Activated CD4-positive, CD25-positive, alpha-beta regulatory T cell (primary cell): ENCODE data around the gene TRAF3IP1.
"Not testable (repeated sequence)": the region's sequence is repeated elsewhere in the genome, so short reads cannot be mapped to it uniquely, and the experiment has no call there.

Experiments
- DNase-seq, 4 experiments: peaks; one replicate each; lab custom pipeline; 2025; lab: John Stamatoyannopoulos, UW

The TRAF3IP1 gene

DNA sequence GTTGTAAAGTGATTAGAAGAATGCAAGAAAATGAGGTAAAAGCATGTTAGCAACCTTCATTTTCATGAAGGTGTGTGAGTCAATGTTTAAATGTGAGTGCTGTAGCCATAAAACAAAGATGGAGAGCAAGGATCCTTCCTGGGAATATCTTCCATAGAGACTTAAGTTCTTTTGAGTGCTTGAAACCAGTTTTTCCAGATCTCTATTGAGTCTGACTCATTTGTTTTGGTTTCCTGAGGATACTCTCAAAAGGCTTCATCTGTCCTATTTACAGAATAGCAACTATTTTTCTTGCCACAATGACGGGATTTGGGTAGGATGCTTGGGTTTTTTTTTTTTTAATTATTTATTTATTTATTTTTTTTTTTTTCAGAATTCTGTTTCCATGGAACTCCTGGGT is 60.5 kb downstream of the TRAF3IP1 start:
- no peak for DNase-seq

DNA sequence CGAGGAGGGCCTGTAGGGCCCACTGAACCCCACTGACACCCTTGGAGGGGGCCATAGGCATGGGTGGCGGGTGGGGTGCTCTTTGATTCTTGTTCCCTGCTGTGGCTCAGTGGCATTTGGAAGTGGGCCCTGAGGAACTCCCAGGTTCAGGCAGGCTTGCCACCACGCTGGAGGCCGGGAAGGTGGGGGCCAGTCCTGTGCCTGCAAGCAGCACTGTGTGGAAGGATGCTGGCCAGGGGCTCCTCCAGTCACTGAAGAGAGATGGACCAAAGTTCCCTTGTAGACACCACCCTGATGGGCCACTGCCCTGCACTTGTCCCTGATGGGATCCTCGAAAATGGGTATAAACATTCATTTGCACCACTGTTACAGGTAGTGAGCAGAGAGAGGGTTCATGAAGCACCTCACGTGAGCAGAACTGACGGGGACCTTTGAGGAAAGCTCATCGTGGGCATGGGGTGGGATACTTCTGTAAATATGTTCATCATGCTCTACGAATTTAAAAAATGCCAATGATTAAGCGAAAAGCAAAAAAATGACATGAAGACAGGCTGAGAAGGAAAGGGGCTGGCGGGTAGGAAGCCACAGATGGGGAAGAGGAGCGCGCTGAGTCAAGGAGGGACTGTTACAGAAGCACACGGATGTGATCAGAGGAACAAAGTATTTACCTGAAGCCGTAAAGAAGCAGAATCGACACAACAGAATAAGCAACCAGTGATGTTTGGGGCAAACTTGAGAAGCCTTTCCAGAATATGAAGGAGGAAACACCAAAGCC is 61.2 kb downstream of the TRAF3IP1 start:
- no peak for DNase-seq

- no peak for DNase-seq
Measured at GRCh38 chr2:238382381-238382781, 62.1 kb downstream of the TRAF3IP1 start.

GRCh38 chr2:238383135-238383534 is 62.8 kb downstream of the TRAF3IP1 start:
- DNase-seq = no peak

- DNase-seq = no peak
Measured at GRCh38 chr2:238383743-238384380, 63.5 kb downstream of the TRAF3IP1 start.

DNA sequence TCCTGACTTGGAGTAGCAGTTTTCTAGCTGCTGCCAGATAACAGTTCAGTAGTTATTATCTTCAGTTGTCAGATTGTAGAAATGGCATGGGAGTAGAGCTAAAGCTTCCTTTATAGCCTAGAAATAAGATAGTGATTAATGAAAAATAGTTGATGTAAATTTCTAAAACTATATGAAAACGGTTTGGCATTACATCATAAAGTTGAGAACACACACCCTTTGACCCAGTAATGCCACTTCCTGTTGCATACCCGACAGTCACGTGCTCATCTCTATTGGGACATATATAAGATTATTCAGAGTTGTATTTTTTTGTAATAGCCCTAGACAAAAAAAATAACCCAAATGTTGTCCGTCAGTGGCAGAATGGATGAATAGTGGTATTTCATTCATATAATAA is 67.0 kb downstream of the TRAF3IP1 start:
- DNase-seq = no peak

GRCh38 chr2:238388794-238389193 is 68.5 kb downstream of the TRAF3IP1 start:
- no peak for DNase-seq

GRCh38 chr2:238389988-238390589 is 69.8 kb downstream of the TRAF3IP1 start:
- no peak for DNase-seq

- DNase-seq = no peak
Measured at GRCh38 chr2:238391042-238391689, 70.8 kb downstream of the TRAF3IP1 start.

DNA sequence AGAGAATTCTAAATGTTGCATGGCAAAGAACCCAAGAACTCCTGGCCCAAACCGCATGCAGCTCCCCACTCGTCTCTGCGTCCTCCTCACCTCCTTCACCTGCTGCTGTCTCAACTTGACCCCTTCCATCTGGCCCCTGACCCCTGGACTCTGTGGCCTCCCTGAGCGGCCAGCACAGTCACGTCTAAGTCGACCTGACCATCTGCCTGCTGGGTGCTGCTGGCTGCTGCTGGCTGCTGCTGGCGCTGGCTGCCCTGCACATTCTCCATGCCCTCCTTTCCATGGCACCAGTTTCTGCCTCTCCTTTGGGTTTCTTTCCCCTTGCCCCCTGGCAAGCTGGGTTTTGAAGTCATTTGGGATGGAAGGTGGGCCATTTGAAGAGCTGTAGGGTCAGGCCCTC is 76.3 kb downstream of the TRAF3IP1 start:
- no peak for DNase-seq

DNA sequence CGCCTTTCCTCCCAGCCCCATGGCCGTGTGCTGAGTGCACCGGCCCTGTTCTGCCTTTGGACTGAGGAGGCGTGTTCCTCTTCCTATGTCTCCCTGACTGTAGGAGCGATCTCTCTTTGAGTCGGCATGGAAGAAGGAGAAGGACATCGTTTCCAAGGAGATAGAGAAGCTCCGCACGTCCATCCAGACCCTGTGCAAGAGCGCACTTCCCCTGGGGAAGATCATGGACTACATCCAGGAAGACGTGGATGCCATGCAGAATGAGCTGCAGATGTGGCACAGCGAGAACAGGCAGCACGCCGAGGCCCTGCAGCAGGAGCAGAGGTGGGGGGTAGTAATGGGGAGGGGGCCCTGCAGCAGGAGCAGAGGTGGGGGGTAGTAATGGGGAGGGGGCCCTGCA is 77.0 kb downstream of the TRAF3IP1 start:
- no peak for DNase-seq

DNA sequence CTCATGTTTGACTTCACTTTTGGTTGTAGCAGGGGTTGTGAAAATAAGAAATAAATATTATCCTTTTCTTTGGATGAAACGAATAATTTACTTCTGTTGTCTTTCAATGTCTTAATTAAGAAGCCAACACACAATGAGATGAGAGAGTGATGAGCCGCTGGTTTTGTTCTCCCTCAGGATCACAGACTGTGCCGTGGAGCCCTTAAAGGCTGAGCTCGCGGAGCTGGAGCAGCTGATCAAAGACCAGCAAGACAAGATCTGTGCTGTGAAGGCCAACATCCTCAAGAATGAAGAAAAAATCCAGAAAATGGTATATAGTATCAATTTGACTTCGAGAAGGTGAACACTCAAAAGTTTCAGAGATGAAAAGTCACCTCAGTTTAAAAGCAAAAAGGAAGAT is 78.3 kb downstream of the TRAF3IP1 start:
- DNase-seq = no peak

- DNase-seq = no peak
Measured at GRCh38 chr2:238399094-238399493, 78.8 kb downstream of the TRAF3IP1 start.

DNA sequence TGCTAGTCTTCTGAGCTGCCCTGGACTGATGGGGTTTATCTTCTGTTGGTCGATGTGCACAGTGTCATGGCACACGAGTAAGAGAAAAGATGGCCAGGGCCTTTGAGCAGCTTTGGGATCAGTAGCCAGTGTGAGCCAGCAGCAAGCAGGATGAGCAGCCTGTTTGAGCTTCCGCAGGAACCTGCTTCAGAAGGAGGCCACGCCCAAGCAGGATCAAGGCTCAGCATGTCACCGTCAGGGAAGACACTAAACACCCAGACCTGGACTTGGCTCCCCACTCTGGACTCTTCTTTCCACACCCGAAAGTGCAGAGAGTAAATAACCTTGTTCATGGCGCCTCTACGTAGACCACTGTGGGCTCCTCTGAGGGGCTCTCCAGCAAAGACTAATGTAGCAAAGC is 81.2 kb downstream of the TRAF3IP1 start:
- DNase-seq = no peak

GRCh38 chr2:238403632-238404405 is 83.5 kb downstream of the TRAF3IP1 start:
- DNase-seq = no peak

DNA sequence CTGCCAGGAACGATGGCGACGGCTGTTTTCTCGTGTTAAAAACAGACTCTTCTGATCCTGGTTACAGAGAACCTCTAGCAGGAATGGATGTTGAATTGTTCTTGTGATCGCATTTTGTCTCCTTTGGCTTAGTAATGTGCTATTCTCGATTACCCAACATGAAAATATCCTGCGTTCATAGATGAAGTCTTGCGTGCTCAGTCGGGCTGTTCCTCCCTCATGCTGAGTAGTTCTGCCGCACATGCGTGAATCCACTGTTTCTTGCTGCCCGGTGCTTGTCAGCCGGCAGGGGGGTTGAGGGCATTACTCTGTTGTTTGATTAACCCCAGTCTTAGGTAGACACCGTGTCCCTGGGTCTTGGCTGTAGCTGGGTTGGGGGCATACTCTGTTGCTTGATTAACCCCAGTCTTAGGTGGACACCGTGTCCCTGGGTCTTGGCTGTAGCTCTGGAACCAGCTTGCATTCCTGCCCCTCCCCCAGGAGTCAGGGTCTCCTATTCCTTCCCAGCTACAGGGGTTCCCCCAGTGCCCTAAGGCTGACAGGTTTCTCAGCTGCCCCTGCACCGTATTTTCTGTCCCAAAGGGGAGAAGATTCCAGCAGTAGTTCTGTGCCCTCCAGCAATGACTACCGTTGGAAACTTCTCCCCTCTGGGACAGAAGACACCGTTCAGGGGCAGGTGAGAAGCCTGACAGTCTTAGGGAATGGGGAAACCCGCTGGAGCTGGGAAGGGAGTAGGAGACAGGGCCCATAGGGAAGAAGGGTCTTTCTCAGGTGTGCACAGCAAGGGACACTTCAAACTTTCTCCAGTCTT is 84.3 kb downstream of the TRAF3IP1 start:
- DNase-seq = no peak

GRCh38 chr2:238405217-238405555 is 84.9 kb downstream of the TRAF3IP1 start:
- DNase-seq = not testable (repeated sequence)

DNA sequence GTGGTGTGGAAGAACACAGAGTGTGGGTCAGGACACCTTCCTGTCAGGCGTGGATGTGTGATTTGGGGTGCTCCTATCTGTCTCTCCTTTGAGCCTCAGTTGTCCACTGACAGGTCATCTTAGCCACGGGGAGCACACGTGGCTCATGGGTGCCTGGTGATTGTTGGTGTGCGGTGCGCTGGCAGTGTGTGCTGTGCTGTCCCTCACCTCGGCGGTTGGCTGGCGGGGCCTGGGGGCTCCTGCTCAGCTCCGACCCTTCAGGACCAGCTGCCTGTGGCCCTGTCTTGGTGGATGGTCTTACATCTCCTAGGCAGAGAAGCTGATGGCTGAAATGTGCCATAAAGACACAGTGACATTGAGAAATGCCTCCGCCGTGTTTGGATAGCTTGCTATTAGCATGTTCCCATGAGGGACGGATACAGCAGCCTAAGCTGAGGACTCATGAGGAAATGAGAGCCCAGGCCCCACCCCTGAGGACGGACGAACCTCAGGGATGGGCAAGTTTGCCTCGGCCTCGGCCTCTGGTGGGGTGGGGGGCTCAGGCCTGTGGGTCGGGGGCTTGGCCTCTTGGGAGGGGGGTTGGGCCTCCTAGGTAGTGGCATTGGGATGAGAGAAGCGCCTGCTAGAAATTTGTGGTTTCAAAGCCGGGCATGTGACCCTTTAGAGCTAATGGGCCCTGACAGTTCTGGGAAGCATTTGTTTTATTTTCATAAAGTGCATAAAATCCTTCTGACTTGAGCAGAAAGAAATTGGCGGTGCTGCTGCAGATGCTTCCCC is 86.1 kb downstream of the TRAF3IP1 start:
- no peak for DNase-seq

DNA sequence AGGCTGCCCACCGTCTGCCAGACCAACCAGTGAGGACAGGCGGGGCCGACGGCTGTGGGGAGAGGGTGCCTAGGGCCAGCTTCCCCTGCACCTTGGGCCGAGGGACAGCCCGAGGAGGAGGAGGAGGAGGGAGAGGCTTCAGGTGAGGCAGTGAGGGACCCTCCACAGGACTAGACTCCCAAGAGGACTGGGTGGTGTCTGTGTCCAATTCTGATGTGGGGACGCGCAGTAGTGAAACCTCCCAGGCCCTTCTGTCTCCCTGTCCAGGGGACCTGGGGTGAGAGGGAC is 86.6 kb downstream of the TRAF3IP1 start:
- DNase-seq = no peak

GRCh38 chr2:238407566-238407965 is 87.2 kb downstream of the TRAF3IP1 start:
- no peak for DNase-seq
